Astrocyte (in vitro differentiated cells and primary cell): ENCODE measurements around the gene INO80E. TPM values are rescaled to one million over a fixed set of nuclear protein-coding genes. Genes with fewer than 3 reads are reported as not detected.

Source experiments
- DNase-seq: peaks from one replicate; pipeline ENCODE4 v3.0.0-alpha.2; 2010; ENCODE audit warnings: low read depth
- FAIRE-seq: peaks from 2 replicates; lab custom pipeline; 2011; peaks lifted over from hg19 to GRCh38; lab: Jason Lieb, UNC
- H2AFZ ChIP-seq: 2 replicates; pipeline ENCODE4 v1.6.0; 2012; ENCODE audit warnings: low read depth, low read length, inconsistent platforms
- H3K27ac ChIP-seq: 2 replicates; pipeline ENCODE4 v1.5.1; 2011; ENCODE audit warnings: low read depth, low read length, inconsistent platforms
- H3K27me3 ChIP-seq: 2 replicates; pipeline ENCODE4 v1.6.0; 2011; ENCODE audit warnings: low read length, inconsistent platforms; ENCODE audit not compliant: insufficient read depth
- H3K36me3 ChIP-seq: 2 replicates; pipeline ENCODE4 v1.5.1; 2011; ENCODE audit warnings: low read length, inconsistent platforms; ENCODE audit not compliant: insufficient read depth
- H3K4me1 ChIP-seq: 2 replicates; pipeline ENCODE4 v1.5.1; 2011; ENCODE audit warnings: low read length, inconsistent platforms; ENCODE audit not compliant: insufficient read depth
- H3K4me2 ChIP-seq: 2 replicates; pipeline ENCODE4 v1.6.0; 2012; ENCODE audit warnings: low read length, inconsistent platforms
- H3K4me3 ChIP-seq: 2 replicates; pipeline ENCODE4 v1.5.1; 2011; ENCODE audit warnings: low read depth, mild to moderate bottlenecking, low read length, inconsistent platforms; ENCODE audit not compliant: insufficient read depth
- H3K79me2 ChIP-seq: 2 replicates; pipeline ENCODE4 v1.6.0; 2012; ENCODE audit warnings: mild to moderate bottlenecking, low read length, inconsistent platforms; ENCODE audit not compliant: insufficient read depth
- H3K9ac ChIP-seq: 2 replicates; pipeline ENCODE4 v1.6.0; 2012; ENCODE audit warnings: mild to moderate bottlenecking, low read length, inconsistent platforms
- H3K9me3 ChIP-seq: 2 replicates; pipeline ENCODE4 v1.5.1; 2012; ENCODE audit warnings: low read depth, mild to moderate bottlenecking, low read length, inconsistent platforms; ENCODE audit not compliant: insufficient read depth
- H4K20me1 ChIP-seq: 2 replicates; pipeline ENCODE4 v1.6.0; 2012; ENCODE audit warnings: low read length, inconsistent platforms; ENCODE audit not compliant: insufficient read depth
- H3K27ac Mint-ChIP-seq: one replicate; pipeline ENCODE4 v1.8.0; 2021; ENCODE audit warnings: mild to moderate bottlenecking, mixed read lengths; ENCODE audit not compliant: unreplicated experiment
- H3K27me3 Mint-ChIP-seq: one replicate; pipeline ENCODE4 v1.8.0; 2021; ENCODE audit warnings: low read depth, mixed read lengths; ENCODE audit not compliant: unreplicated experiment
- H3K36me3 Mint-ChIP-seq: one replicate; pipeline ENCODE4 v1.8.0; 2021; ENCODE audit warnings: low read depth, mixed read lengths; ENCODE audit not compliant: unreplicated experiment
- H3K4me1 Mint-ChIP-seq: one replicate; pipeline ENCODE4 v1.8.0; 2021; ENCODE audit warnings: low read depth, mixed read lengths; ENCODE audit not compliant: unreplicated experiment
- H3K4me3 Mint-ChIP-seq: one replicate; pipeline ENCODE4 v1.8.0; 2021; ENCODE audit warnings: mild to moderate bottlenecking, moderate library complexity, mixed read lengths; ENCODE audit not compliant: unreplicated experiment
- H3K9me3 Mint-ChIP-seq: one replicate; pipeline ENCODE4 v1.8.0; 2021; ENCODE audit warnings: mild to moderate bottlenecking, mixed read lengths; ENCODE audit not compliant: unreplicated experiment
- EZH2 ChIP-seq: IDR thresholded peaks from 2 replicates; pipeline ENCODE4 v1.6.1; 2012; ENCODE audit warnings: mild to moderate bottlenecking, low read length, inconsistent platforms; ENCODE audit not compliant: insufficient read depth
- total RNA-seq: library from RNA; stranded (reverse); gene quantifications from 2 replicates; pipeline ENCODE4 v1.2.1, GENCODE V29; 2021
- TF ChIP-seq, protein P1 (sequence below): IDR thresholded peaks from 2 replicates; pipeline ENCODE4 v1.5.1; 2011; ENCODE audit warnings: low read depth, mild to moderate bottlenecking, inconsistent platforms, low read length, moderate library complexity; ENCODE audit not compliant: insufficient read depth

The INO80E gene
- total RNA-seq, 1 donor from 2014 or later: 58.5 TPM

DNA sequence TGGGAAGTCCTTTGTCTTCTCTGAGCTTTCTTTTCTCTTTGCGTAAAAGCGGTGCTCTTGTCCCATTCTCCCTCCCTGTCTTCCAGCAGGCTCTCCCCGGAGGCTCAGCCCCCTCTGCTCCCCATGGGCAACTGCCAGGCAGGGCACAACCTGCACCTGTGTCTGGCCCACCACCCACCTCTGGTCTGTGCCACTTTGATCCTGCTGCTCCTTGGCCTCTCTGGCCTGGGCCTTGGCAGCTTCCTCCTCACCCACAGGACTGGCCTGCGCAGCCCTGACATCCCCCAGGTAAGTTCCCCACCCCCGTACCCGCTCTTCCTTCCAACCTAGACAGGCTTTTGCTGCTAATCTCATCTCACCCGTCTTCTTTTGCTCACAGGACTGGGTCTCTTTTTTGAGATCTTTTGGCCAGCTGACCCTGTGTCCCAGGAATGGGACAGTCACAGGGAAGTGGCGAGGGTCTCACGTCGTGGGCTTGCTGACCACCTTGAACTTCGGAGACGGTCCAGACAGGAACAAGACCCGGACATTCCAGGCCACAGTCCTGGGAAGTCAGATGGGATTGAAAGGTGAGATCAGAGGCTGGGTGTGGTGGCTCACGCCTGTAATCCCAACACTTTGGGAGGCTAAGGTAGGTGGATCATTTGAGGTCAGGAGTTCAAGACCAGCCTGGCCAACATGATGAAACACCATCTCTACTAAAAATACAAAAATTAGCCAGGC is 32.9 kb upstream of the INO80E start:
- Histone ChIP-seq H3K79me2 (no peaks in the 10 kb centered on the region), H2AFZ (peak overlapping the region; percentile 66), H3K27me3 (no peaks in the 10 kb centered on the region), H3K4me2 (peak overlapping the region; percentile 99), H3K27ac (no peak overlapping the region), H3K4me1 (peaks cover 13% of the 10 kb centered on the region), H3K9me3 (no peaks in the 10 kb centered on the region), H3K9ac (peak overlapping the region; percentile 89), H3K4me3 (peak overlapping the region; percentile 75), H3K36me3 (peaks cover 6% of the 10 kb centered on the region), H4K20me1 (no peaks in the 10 kb centered on the region)
- no peaks in the 10 kb centered on the region for H3K9me3 Mint-ChIP-seq
- no peak for FAIRE-seq
- H3K27me3 Mint-ChIP-seq: no peaks in the 10 kb centered on the region
- H3K27ac Mint-ChIP-seq: peak overlapping the region; percentile 97
- H3K4me1 Mint-ChIP-seq: peaks cover 11% of the 10 kb centered on the region
- no peak for DNase-seq
- H3K36me3 Mint-ChIP-seq: peaks cover 11% of the 10 kb centered on the region
- TF ChIP-seq EZH2: no peak
- TF ChIP-seq, protein P1, sequence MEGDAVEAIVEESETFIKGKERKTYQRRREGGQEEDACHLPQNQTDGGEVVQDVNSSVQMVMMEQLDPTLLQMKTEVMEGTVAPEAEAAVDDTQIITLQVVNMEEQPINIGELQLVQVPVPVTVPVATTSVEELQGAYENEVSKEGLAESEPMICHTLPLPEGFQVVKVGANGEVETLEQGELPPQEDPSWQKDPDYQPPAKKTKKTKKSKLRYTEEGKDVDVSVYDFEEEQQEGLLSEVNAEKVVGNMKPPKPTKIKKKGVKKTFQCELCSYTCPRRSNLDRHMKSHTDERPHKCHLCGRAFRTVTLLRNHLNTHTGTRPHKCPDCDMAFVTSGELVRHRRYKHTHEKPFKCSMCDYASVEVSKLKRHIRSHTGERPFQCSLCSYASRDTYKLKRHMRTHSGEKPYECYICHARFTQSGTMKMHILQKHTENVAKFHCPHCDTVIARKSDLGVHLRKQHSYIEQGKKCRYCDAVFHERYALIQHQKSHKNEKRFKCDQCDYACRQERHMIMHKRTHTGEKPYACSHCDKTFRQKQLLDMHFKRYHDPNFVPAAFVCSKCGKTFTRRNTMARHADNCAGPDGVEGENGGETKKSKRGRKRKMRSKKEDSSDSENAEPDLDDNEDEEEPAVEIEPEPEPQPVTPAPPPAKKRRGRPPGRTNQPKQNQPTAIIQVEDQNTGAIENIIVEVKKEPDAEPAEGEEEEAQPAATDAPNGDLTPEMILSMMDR: no peak
- peak overlapping the region; percentile 93 for H3K4me3 Mint-ChIP-seq

DNA sequence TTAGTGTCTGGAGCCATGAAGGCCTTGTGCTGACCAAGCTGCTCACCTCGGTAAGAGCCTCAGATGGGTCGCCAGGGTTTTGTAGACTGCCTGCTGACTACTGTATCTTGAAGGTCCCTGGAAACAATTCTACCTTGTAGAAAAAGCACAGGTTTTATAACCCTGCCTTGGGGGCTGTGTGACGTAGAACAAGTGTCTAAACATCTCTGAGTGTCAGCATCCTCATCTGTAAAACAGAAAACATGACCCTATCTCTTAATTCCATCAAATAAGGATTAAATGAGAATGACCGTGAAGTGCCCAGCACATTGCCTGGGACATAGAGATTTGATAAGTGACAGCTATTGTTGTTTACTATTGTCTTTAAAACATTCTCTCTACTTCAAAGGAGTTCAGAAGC is 27.8 kb upstream of the INO80E start:
- peaks cover 2% of the 10 kb centered on the region for H3K9me3 Mint-ChIP-seq
- H3K4me3 Mint-ChIP-seq: no peak overlapping the region
- Histone ChIP-seq H3K27ac (no peak overlapping the region), H3K9me3 (peaks cover 3% of the 10 kb centered on the region), H3K27me3 (no peaks in the 10 kb centered on the region), H3K79me2 (no peaks in the 10 kb centered on the region), H3K36me3 (peaks cover 12% of the 10 kb centered on the region), H3K4me3 (no peak overlapping the region), H2AFZ (no peak overlapping the region), H4K20me1 (no peaks in the 10 kb centered on the region), H3K9ac (no peak overlapping the region), H3K4me1 (no peaks in the 10 kb centered on the region), H3K4me2 (no peak overlapping the region)
- no peak overlapping the region for H3K27ac Mint-ChIP-seq
- DNase-seq: no peak
- TF ChIP-seq, protein P1: no peak
- TF ChIP-seq EZH2: no peak
- H3K4me1 Mint-ChIP-seq: peaks cover 3% of the 10 kb centered on the region
- peaks cover 32% of the 10 kb centered on the region for H3K36me3 Mint-ChIP-seq
- H3K27me3 Mint-ChIP-seq: no peaks in the 10 kb centered on the region
- no peak for FAIRE-seq

DNA sequence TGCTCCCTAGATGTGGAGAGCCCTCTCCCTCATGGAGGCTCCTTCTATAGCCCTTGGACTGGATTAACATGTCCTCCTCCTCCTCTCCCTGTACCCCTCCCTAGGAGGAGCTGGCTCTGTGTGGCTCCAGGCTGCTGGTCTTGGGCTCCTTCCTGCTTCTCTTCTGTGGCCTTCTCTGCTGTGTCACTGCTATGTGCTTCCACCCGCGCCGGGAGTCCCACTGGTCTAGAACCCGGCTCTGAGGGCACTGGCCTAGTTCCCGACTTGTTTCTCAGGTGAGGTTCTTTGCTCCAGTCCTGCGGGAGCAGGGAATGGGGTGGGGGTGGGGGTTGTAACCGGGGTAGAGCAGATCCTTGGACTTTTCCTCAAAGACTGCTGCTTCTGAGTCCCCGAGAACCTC is 24.7 kb upstream of the INO80E start:
- Histone ChIP-seq H3K9me3 (peaks cover 3% of the 10 kb centered on the region), H3K27ac (no peak overlapping the region), H3K9ac (no peak overlapping the region), H3K4me2 (no peak overlapping the region), H3K27me3 (no peaks in the 10 kb centered on the region), H2AFZ (no peak overlapping the region), H3K4me3 (no peak overlapping the region), H4K20me1 (peaks cover 19% of the 10 kb centered on the region), H3K79me2 (peaks cover 26% of the 10 kb centered on the region), H3K4me1 (peaks cover 15% of the 10 kb centered on the region), H3K36me3 (peaks cover 12% of the 10 kb centered on the region)
- Mint-ChIP-seq H3K27ac (no peak overlapping the region), H3K27me3 (no peaks in the 10 kb centered on the region), H3K4me3 (no peak overlapping the region), H3K36me3 (peaks cover 25% of the 10 kb centered on the region), H3K4me1 (peaks cover 8% of the 10 kb centered on the region), H3K9me3 (peaks cover 3% of the 10 kb centered on the region)
- DNase-seq (no peak), FAIRE-seq (no peak)
- TF ChIP-seq EZH2: no peak
- TF ChIP-seq, protein P1: no peak
